Neural cell (in vitro differentiated cells): Measurements from ENCODE around the gene CTSZ. TPM values are rescaled to one million over a fixed set of nuclear protein-coding genes. Genes with fewer than 3 reads are reported as not detected.
A peak's percentile ranks its signal among the peaks of the same experiment; 100 is the strongest.

Experiments
- H2AFZ ChIP-seq: fragments of 200-600, 300-800 bp; sonication (generic), shearing (Covaris generic); 2 replicates; pipeline ENCODE4 v1.6.0; 2014; ENCODE audit warnings: low read depth, mild to moderate bottlenecking, antibody characterized with exemption, low read length, moderate library complexity
- H3F3A ChIP-seq: fragments of 200-600 bp; shearing (Covaris generic); 2 replicates; pipeline ENCODE4 v1.6.1; 2016; ENCODE audit warnings: mild to moderate bottlenecking, moderate library complexity, mixed read lengths, antibody characterized with exemption, low read length; ENCODE audit not compliant: insufficient read depth, poor library complexity, severe bottlenecking
- H3K27ac ChIP-seq: fragments of 200-600, 300-800 bp; sonication (generic), shearing (Covaris generic); 2 replicates; pipeline ENCODE4 v1.5.1; 2014; ENCODE audit warnings: mild to moderate bottlenecking, low read length, moderate library complexity
- H3K27me3 ChIP-seq: fragments of 300-800, 200-600 bp; sonication (generic), shearing (Covaris generic); 2 replicates; pipeline ENCODE4 v1.6.0; 2014; ENCODE audit warnings: mild to moderate bottlenecking, low read depth, low read length, moderate library complexity; ENCODE audit not compliant: insufficient read depth
- H3K36me3 ChIP-seq: fragments of 300-800, 200-600 bp; sonication (generic), shearing (Covaris generic); 2 replicates; pipeline ENCODE4 v1.5.1; 2014; ENCODE audit warnings: mild to moderate bottlenecking, antibody characterized with exemption, low read length, moderate library complexity; ENCODE audit not compliant: insufficient read depth
- H3K4me2 ChIP-seq: fragments of 300-800, 200-600 bp; sonication (generic), shearing (Covaris generic); 2 replicates; pipeline ENCODE4 v1.6.0; 2014; ENCODE audit warnings: mild to moderate bottlenecking, low read length
- H3K4me3 ChIP-seq: fragments of 300-800, 200-600 bp; sonication (generic), shearing (Covaris generic); 2 replicates; pipeline ENCODE4 v1.5.1; 2014; ENCODE audit warnings: mild to moderate bottlenecking, low read length, moderate library complexity
- H3K79me2 ChIP-seq: fragments of 200-600 bp; shearing (Covaris generic); replicated peaks from 2 replicates; pipeline ENCODE4 v1.6.0; 2014; ENCODE audit warnings: mild to moderate bottlenecking, low read length, moderate library complexity; ENCODE audit not compliant: insufficient read depth
- H3K9ac ChIP-seq: fragments of 300-800, 200-600 bp; sonication (generic), shearing (Covaris generic); 2 replicates; pipeline ENCODE4 v1.6.1; 2016; ENCODE audit warnings: mild to moderate bottlenecking, low read length, mixed read lengths
- H3K9me2 ChIP-seq: fragments of 200-600 bp; shearing (Covaris generic); 2 replicates; pipeline ENCODE4 v1.6.1; 2016; ENCODE audit warnings: mild to moderate bottlenecking, low read length, mixed read lengths; ENCODE audit not compliant: insufficient read depth
- H3K9me3 ChIP-seq: fragments of 200-600, 300-800 bp; sonication (generic), shearing (Covaris generic); 2 replicates; pipeline ENCODE4 v1.6.1; 2016; ENCODE audit warnings: mild to moderate bottlenecking, mixed run types, low read length, moderate library complexity, mixed read lengths
- H4K20me1 ChIP-seq: fragments of 200-600 bp; shearing (Covaris generic); 2 replicates; pipeline ENCODE4 v1.6.1; 2016; ENCODE audit warnings: mild to moderate bottlenecking, mixed run types; ENCODE audit not compliant: insufficient read depth
- CTCF ChIP-seq: fragments of 450-650 bp; IDR thresholded peaks from 2 replicates; pipeline ENCODE4 v1.5.1; 2014; ENCODE audit warnings: antibody characterized with exemption, mild to moderate bottlenecking, moderate library complexity; ENCODE audit not compliant: poor library complexity, severe bottlenecking
- EP300 ChIP-seq: fragments of 450-650 bp; conservative IDR thresholded peaks from 2 replicates; pipeline ENCODE4 v1.6.1; 2014; ENCODE audit warnings: antibody characterized with exemption, mild to moderate bottlenecking, moderate library complexity; ENCODE audit not compliant: poor library complexity, severe bottlenecking
- EZH2 ChIP-seq: fragments of 200-600, 300-800 bp; shearing (Covaris generic), sonication (generic); IDR thresholded peaks from 2 replicates; pipeline ENCODE4 v1.6.1; 2014; ENCODE audit warnings: antibody characterized with exemption, low read length, borderline replicate concordance, mild to moderate bottlenecking; ENCODE audit not compliant: insufficient read depth, poor library complexity, severe bottlenecking
- MXI1 ChIP-seq: fragments of 450-650 bp; conservative IDR thresholded peaks from 2 replicates; pipeline ENCODE4 v1.6.1; 2014; ENCODE audit warnings: antibody characterized with exemption, mild to moderate bottlenecking; ENCODE audit not compliant: poor library complexity, severe bottlenecking
- POLR2AphosphoS5 ChIP-seq: IDR thresholded peaks from 2 replicates; pipeline ENCODE4 v1.6.1; 2012
- RAD21 ChIP-seq: fragments of 450-650 bp; conservative IDR thresholded peaks from 2 replicates; pipeline ENCODE4 v1.6.1; 2014; ENCODE audit warnings: antibody characterized with exemption, mild to moderate bottlenecking, moderate library complexity
- REST ChIP-seq: IDR thresholded peaks from 2 replicates; pipeline ENCODE4 v1.6.1; 2012; ENCODE audit warnings: borderline replicate concordance
- SMC3 ChIP-seq: fragments of 450-650 bp; conservative IDR thresholded peaks from 2 replicates; pipeline ENCODE4 v1.6.1; 2014; ENCODE audit warnings: antibody characterized with exemption, mild to moderate bottlenecking, moderate library complexity; ENCODE audit not compliant: poor library complexity
- TAF1 ChIP-seq: IDR thresholded peaks from 2 replicates; pipeline ENCODE4 v1.6.1; 2012; ENCODE audit warnings: low read depth
- polyA plus RNA-seq: library from polyadenylated mRNA; depleted of rRNA; stranded (reverse); fragments of >200 nt; gene quantifications from 2 replicates; pipeline ENCODE4 v1.2.3, GENCODE V29; 2014

Gene CTSZ
- polyA plus RNA-seq, 1 donor from 2014 or later, result 0.31 TPM

- H3K79me2 ChIP-seq, result no peaks in the 10 kb centered on the region
- no peak overlapping the region for H3K9ac ChIP-seq
- H3F3A ChIP-seq, result no peaks in the 10 kb centered on the region
- no peaks in the 10 kb centered on the region for H3K27me3 ChIP-seq
- H3K4me3 ChIP-seq, result no peak overlapping the region
- TF ChIP-seq RAD21 (no peak), EP300 (no peak), POLR2AphosphoS5 (no peak), CTCF (no peak), SMC3 (no peak), TAF1 (no peak), MXI1 (no peak), EZH2 (no peak), REST (no peak)
- no peaks in the 10 kb centered on the region for H4K20me1 ChIP-seq
- peak overlapping the region; percentile 46 for H3K27ac ChIP-seq
- H3K9me2 ChIP-seq, result no peaks in the 10 kb centered on the region
- no peak overlapping the region for H3K4me2 ChIP-seq
- H2AFZ ChIP-seq, result no peak overlapping the region
- no peaks in the 10 kb centered on the region for H3K9me3 ChIP-seq
- no peaks in the 10 kb centered on the region for H3K36me3 ChIP-seq
Observed at GRCh38 chr20:59043698-59044097, 36.6 kb upstream of the CTSZ start.

GRCh38 chr20:59042796-59043631 is 36.0 kb upstream of the CTSZ start:
- Histone ChIP-seq H3K27me3 (no peaks in the 10 kb centered on the region), H3K9ac (peak overlapping the region; percentile 58), H4K20me1 (no peaks in the 10 kb centered on the region), H2AFZ (no peak overlapping the region), H3K4me2 (no peak overlapping the region), H3K4me3 (peak overlapping the region; percentile 72), H3K9me2 (no peaks in the 10 kb centered on the region), H3K79me2 (no peaks in the 10 kb centered on the region), H3K36me3 (no peaks in the 10 kb centered on the region), H3F3A (no peaks in the 10 kb centered on the region), H3K27ac (peak overlapping the region; percentile 46), H3K9me3 (no peaks in the 10 kb centered on the region)
- TF ChIP-seq SMC3 (no peak), POLR2AphosphoS5 (no peak), CTCF (no peak), EZH2 (no peak), EP300 (no peak), RAD21 (no peak), REST (no peak), TAF1 (no peak), MXI1 (no peak)
